NK-92 treated with Interleukin-12 subunit alpha and Interleukin-12 subunit beta, amount 100 ng/mL, for 24 hours (cell line): Measurements from ENCODE around the gene LYSMD4.

ENCODE experiments used
- DNase-seq: peaks from one replicate; lab custom pipeline; 2025; lab: John Stamatoyannopoulos, UW

LYSMD4 gene

GRCh38 chr15:99706557-99707303 lies 26.5 kb downstream of the LYSMD4 start:
- no peak for DNase-seq

GRCh38 chr15:99704444-99704838 lies 28.8 kb downstream of the LYSMD4 start:
- no peak for DNase-seq

- DNase-seq, result no peak
Observed at GRCh38 chr15:99703603-99704443, 29.4 kb downstream of the LYSMD4 start.

GRCh38 chr15:99702895-99703602 lies 30.2 kb downstream of the LYSMD4 start:
- no peak for DNase-seq

- DNase-seq, result no peak
Observed at GRCh38 chr15:99696096-99696495, 37.1 kb downstream of the LYSMD4 start.

GRCh38 chr15:99692825-99693224 lies 40.4 kb downstream of the LYSMD4 start:
- DNase-seq, result no peak

- no peak for DNase-seq
Observed at GRCh38 chr15:99686290-99686689, 46.9 kb downstream of the LYSMD4 start.

GRCh38 chr15:99683000-99683670 lies 50.1 kb downstream of the LYSMD4 start:
- DNase-seq, result no peak

GRCh38 chr15:99682455-99682854 lies 50.8 kb downstream of the LYSMD4 start:
- DNase-seq, result no peak

- DNase-seq, result no peak
Observed at GRCh38 chr15:99681990-99682389, 51.2 kb downstream of the LYSMD4 start.

GRCh38 chr15:99680276-99680675 lies 53.0 kb downstream of the LYSMD4 start:
- no peak for DNase-seq

GRCh38 chr15:99677540-99678134 lies 55.6 kb downstream of the LYSMD4 start:
- DNase-seq, result no peak
